Putamen (tissue), 1 donor: ENCODE data around the gene ZNHIT3.
A peak's percentile ranks its signal among the peaks of the same experiment; 100 is the strongest.

Source experiments
- DNase-seq: peaks from one replicate; pipeline ENCODE4 v3.0.0-alpha.2; 2016; ENCODE audit warnings: low spot score

Gene ZNHIT3

DNA sequence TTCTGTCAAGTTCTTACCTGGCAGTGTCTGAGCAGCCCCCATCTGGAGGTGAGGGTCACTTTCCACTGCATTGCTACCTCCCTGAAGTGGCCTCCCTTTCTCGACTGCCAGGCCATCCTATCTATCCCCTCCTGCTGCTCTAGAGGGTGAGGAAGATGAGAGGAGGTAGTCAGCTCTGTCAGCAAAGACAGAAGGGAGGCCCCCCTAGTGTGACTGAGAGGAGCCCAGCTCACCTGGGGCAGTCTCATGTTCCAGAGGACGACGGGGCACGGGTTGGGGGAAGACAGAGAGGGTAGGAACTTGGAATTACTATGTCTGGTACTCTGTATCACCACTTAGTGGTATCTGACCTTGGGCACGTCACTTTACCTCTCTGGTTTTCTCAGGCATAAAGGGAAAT, 26.2 kb downstream of the ZNHIT3 start:
- no peak for DNase-seq

DNA sequence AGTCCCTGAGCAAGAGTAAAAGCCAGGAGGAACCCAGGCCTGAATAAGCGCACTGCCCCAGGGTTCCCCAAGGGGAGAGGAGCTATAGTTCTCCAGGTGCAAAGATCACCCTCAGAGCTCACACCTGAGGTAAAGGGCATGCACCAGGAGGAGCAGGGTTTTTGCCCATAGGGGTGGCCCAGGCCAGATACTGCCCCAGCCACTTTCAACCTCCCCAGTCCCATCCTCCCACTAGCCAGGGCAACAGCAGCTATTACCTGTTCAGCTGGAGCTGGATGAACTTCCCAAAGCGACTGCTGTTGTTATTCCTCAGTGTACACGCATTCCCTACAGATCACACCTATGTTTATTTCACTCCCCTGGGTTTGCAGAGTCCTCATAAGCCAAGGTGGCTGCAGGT, 28.4 kb downstream of the ZNHIT3 start:
- DNase-seq = no peak

DNA sequence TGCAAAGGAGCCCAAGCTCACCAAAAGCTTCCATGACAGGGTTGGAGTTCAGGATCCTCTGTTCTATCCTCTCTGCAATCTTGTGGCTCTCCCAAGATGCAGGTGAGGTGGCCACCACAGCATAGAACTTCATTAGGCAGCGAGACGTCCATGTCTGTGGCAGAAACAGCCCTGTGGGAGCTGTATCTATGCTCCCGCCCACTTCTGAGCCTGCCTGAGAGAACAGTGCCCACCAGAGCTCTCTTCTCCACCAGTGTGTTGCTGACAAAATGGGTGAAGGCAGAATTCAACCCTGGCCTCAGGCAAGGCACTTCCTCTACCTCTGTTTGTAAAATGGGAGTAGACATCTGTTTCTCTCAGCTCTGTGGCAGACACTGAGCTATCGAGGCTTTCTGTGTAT, 29.4 kb downstream of the ZNHIT3 start:
- DNase-seq = no peak

DNA sequence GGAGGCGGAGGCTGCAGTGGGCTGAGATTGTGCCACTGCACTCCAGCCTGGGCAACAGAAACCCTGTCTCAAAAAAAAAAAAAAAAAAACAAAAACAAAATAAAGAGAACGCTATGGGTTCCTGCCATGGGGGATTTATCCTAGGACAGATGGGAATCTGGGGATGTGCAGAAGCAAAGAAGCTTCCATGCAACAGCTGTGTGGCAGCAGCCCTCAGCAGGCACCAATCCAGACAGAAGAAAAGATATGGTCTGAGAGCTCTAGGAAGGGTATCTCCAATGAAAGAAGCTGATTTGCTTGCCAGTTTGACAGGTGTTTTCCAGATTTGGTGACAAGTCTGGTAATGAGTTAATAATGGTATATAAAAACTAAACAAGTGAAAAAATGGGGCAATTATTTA, 36.6 kb downstream of the ZNHIT3 start:
- no peak for DNase-seq

DNA sequence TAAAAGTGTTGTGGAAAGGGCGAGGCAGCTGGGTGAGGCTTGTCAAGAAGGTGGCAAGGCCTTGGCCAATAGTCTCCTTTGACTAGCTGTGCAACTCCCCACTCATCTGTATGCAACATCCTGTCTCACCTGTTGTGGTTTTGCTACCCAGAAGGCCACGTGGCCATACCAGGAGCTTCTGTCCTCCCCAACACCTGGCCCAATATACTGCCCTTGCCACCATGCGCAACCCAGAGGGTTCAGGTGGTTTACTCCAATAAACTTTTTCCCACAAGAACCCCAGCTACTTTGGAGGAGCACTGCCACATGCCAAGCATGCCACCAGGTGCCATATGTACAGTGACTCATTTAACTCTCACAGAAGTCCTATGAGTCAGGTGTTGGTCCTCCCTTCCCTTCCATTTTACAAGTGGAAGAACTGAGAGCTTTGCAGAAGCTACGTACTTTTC, 38.0 kb downstream of the ZNHIT3 start:
- DNase-seq = no peak

DNA sequence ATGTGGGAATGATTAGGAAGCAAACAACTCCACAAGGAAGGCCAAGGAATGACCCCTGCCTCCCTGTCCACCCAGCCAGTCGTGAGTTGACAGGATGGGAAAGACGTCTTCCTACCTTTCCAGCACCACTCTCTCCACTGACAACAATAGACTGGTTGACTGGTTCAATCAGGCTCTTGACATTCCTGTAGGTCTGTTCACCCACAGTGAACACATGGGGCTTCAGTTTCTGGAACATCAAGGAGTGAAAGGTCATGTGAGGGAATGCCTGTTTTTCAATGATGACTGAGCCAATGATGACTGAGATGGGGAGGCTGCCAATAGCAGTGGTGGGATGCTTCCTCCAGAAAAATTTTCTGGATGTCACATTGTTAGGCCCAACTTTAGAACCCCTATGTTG, 38.6 kb downstream of the ZNHIT3 start:
- no peak for DNase-seq

DNA sequence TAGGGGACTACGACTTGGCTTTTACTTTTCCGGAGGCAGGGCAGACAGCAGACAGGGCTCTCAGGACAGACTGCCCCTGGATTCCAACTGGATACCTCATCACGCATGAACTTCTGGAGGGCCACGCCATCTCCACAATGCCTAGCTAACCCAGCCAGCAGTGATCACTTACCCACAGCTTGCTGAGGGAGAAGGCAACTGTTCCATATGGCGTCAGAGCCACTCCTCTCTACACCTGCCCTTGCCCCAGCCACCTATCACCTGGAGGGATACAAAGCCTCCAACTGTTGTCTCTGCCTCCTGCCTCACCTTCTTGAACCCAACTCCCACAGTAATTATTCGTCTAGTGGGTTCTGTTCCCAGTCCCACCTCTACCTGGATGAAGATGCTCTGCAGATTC, 39.4 kb downstream of the ZNHIT3 start:
- DNase-seq = no peak

DNA sequence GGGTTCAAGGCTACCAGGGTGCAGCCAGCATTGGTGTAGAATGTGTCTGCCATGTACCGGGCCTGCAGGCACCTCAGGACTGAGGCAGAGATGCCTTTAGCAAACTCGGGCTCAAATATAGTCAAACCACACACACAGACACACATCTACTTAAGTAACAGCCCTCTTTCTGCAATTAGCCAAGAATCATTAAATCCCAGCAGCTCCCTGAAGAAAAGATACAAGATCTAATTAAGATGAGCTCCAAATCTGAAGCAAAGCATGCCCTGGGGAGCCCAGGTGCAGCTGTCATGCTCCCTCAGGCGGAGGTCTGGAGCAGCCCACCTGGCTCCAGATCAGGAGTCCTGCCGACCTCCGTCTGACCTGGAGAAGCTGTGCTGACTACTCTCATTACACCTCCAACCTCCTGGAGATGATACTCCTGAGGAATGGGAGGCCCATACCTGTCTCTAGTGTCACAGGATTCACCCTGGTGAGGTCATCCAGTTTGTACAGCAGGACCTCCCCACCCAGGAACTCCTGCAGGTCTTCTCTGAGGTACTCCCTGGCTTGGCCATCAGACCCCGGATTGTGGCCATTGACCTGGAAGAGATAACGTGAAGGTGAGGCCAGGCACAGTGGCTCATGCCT, 41.3 kb downstream of the ZNHIT3 start:
- no peak for DNase-seq

DNA sequence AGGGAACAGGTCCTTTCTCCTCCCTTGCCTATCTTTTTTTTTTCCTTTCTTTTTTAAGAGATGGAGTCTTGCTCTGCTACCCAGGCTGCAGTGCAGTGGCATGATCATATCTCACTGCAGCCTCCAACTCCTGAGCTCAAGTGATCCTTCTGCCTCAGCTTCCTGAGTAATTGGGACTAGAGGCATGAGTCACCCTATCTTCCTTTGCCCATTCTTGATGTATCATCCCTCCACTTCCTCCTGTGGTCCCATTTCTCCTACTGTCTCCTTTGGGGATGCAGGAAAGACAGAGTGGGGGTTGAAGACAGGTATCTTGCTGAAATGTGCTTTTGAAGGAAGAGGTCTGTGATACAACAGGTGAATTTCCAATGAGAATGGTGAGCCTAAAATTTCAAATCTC, 42.6 kb downstream of the ZNHIT3 start:
- DNase-seq = no peak

DNA sequence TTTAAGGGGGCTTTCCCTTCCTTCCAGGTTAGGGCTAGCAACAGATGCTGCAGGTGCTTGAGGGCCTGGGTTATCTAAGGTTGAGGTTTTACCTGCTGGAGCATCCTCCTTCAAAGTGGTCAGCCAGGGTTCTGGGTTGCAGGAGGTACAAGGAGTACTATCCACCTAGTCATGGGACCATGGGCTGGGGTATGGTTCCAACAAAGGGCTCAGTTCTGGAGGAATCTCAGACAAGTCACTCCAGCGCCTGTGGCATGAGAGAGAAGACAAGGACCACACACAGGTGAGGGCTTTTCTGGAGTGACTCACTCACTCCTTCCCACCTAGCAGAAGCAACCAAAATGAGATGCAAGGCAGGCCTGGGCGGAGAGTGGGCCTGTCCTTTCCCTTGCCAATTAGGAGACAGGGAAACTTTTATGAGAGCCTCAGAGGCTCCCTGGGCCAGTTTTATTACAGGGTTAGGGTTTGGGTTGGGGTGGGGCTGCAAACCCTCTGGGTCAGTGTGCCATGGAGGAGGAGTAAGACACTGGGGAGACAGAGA, 46.0 kb downstream of the ZNHIT3 start:
- DNase-seq = no peak

DNA sequence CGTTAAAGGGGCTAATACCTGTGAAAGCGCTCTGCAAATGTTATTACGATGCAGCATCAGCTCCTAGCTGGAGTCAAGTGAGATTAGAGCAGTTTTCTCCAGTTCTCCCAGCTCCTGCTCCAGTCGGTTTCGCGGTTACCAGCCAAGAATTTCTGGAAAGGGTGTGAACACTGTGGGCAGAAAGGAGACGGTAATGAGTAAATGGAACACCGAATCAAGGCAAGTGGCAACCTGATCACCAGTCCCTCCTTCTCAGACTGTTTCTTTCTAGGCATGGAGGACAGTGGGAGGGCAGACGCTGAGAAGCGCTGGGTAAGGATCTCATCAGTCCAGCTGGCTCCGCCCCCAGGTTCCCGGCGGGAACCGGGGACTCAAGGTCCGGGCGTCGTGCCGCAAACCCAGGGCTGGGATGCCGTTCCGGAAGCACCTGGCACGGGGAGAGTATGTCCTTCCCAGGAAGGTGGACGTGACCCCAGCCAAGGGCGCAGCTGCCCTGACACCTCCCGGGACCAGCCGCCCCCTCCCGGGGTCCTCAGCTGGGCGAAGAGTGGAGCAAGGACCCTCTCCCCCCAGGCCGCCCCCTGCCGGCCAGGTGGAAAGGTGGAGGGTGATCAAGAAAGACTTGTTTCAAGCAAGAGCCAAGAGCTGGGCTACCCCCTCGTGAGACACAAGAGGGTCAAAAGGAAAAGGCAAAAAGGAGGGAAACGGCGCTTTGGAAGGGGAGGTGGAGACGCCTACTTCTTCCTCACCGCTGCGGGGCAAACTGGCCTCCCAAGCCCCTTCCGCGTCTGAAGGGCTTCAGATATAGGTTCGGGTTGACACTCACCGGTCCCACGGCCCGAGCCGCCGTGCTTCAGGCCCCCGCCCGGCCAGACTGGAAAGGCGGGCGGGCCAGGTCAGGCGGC, 47.7 kb downstream of the ZNHIT3 start:
- no peak for DNase-seq

DNA sequence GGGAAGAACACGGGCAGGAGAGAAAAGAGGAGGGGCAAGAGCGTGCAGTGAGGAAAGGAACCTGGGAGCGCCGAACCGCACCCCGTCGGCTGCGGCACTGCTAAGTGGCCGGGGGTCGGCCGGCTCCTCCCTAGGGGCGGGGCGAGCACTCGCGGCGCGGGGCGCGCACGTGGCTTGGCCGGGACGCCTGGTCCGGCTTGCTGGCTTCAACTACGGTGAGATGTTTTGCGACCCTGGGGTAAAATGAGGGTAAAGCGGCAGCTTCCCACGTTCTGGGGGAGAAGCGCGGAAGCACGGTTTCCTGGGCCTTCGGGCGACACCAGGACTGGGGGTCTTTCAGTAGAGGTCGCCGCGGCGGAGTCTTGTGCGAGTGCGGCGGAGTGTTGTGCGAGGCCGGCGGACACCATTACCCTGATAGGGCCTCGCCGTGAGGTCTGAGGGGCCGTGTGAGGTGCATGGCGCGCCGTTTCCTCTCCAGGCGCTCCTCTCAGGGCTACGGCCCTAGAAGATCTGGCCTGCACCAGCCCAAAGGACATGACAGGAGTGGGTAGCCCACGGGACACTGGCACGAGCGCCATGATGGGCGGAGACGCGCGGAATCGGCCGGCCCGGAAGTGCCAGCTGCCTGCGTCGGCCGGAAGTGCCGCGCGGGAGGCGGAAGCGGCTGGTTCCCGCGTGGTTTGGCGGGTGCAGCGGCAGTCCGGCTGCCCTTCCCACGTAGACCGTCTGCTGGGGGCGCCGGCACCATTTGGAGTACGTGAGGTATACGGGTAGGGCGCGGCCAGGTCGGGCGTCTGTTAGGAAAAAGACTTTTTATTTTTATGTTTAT, 48.6 kb downstream of the ZNHIT3 start, which contains the start of the genes MYO19 and PIGW:
Gene MYO19 (minus strand): TSS at position 29 of the 829 bp plus-strand sequence. CDS start 2,330 bp downstream, outside the sequence.
Gene PIGW (plus strand): TSS at position 148 of the 829 bp plus-strand sequence. CDS start 2,115 bp downstream, outside the sequence.
- peak; percentile 86 for DNase-seq

DNA sequence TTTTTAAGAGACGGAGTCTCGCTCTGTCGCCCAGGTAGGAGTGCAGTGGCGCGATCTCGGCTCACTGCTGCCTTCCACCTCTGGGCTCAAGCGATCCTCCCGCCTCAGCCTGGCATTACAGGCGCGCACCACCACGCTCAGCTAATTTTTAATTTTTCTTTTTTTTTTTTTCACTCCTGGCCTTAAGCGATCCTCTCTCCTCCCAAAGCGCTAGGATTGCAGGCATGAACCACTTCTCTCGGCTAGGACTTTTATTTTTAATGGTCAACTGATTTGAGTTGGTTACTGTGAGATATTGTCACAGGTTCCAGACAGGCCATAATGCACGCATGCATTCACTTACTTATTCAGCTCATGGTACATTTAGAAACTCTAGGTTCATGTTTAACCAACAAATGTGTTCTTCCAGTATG, 49.2 kb downstream of the ZNHIT3 start:
- no peak for DNase-seq

DNA sequence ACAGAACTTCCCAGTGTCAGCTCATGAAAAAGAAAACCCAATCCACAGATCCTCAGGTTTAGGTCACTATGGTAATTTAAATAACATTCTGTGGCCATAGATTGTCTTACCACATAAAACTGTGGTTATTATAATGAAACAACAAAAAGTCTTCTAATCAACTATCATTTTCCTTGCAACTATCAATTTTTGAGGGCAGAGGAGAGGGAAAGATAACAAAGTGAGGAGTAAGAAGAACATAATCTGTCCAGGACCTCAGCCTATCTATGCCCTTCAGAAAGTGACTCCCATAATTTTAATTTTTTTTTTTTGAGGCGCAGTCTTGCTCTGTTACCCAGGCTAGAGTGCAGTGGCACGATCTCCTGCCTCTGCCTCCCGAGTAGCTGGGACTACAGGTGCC, 54.2 kb downstream of the ZNHIT3 start:
- DNase-seq = no peak

DNA sequence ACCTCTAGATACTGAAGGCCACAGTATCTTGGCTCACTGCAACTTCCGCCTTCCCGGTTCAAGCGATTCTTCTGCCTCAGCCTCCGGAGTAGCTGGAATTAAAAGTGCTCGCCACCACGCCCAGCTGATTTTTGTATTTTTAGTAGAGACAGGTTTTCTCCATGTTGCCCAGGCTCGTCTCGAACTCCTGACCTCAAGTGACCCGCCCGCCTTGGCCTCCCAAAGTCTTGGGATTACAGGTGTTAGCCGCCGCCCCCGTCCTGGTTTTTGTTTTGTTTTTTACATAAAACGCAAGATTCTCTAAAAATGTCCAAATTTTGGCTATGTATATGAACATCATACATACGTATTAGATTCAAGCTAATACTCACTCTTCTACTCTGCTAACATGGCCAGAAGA, 56.3 kb downstream of the ZNHIT3 start:
- DNase-seq = no peak

DNA sequence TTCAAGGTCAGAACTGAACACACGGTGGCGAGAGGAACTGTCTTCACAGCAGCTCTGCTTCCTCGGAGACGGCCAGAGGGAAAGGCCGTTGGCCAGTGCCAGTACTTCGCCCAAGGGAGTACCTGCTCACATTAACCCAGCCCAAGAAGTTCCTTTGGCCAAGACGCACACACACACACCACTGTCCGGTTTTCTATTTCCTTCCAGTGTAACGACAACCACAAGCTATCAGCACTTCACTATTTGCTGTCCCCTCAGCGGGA, 57.5 kb downstream of the ZNHIT3 start:
- no peak for DNase-seq

DNA sequence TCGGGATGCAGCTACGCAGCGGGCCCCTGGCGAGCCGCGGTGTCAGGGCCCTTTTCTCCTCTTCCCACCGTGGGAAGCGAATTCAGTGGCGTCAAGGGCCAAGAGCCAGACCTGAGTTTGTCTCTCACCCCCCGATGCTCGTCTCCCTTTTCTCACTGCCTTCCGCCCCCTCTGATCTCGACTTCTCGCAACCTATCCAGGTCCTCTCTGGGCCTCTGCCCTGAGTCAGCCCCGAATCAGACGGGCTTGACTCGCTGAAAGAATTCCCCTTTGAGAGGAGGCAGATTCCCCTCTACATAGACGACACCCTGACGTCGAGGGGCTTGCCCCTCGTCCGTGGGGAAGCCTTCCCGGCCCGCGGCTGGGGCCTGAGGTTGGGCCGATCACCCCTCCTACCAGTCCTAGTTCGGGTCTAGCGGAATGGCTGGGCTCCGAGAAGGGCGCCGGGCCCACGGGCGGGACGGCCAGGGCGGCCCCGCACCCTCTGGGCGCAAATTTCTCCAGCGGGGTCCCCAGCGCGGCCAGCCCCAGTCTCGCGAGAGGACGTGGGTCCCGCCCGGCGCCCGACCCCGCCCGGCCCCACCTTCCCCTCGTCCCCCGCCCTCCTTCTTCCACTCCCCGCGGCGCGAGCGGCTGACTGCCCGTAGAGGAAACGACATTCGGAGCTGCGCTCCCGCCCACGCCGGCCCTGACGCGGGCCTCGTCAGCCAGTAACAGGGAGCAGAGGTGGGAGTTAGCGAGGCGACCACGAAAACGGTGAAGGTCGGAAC, 58.0 kb downstream of the ZNHIT3 start, which contains the start of gene GGNBP2:
Gene GGNBP2 (plus strand): TSS at position 613 of the 770 bp plus-strand sequence. CDS start 806 bp downstream, outside the sequence.
- DNase-seq = peak; percentile 93

DNA sequence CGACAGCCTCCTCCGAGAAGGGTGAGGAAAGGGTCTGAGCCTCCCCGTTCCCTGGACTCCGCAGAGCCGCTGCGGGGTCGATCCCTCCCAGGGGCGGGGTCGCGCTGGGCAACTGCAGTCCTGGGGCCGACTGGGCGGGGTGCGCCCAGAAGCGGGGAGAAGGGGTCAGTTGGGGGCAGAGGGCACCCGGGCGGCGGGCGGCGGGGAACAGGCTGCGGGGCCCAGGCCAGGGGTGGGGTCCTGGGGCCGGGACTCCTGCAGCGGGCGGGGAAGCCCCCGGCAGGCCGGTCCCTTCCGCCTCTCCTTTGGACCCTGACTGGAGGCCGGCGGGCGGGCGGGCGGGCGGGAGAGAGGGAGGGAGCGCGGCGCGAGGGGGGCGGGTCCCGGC, 58.6 kb downstream of the ZNHIT3 start:
- no peak for DNase-seq
